NCI-H526 (cell line): Measurements from ENCODE around the gene NEDD9.

ENCODE experiments used
- DNase-seq, 2 experiments: peaks; one replicate each; lab custom pipeline; 2025; lab: John Stamatoyannopoulos, UW

Gene NEDD9

DNA sequence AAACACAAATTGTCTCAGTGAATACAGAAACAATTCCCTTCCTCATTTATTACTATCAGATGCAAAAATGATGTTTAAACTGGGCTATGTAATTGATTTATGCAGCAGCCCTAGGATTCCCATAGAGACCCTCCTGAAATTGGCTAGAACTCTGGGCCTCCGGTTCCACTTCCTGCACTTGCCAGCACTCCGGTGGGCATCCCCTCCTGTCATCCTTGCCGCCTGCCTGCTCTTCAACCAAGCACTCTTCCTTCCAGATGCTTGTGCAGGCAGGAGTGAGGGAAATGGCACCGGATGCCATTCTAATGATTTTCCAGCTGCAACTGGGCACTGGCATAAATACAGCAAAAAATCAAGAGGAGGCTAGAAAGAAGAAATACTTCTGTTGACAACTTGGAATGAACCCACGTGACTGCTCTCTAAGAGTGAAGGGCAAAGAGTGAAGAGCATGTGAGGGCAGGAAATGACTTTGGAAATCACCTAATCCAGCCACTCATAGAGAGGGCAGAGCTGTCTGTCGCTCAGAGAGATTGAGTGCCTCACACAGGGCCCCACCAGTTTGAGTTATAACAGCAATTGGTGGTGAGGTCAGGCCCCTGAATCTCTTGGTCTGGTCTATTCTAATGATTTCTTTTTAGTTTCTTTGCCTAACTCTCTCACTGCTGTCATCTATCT is 3.7 kb upstream of the NEDD9 start:
- no peak for DNase-seq

GRCh38 chr6:11235062-11235461 is 2.6 kb upstream of the NEDD9 start:
- no peak for DNase-seq

GRCh38 chr6:11233673-11234573 is 1.5 kb upstream of the NEDD9 start:
- no peak for DNase-seq

DNA sequence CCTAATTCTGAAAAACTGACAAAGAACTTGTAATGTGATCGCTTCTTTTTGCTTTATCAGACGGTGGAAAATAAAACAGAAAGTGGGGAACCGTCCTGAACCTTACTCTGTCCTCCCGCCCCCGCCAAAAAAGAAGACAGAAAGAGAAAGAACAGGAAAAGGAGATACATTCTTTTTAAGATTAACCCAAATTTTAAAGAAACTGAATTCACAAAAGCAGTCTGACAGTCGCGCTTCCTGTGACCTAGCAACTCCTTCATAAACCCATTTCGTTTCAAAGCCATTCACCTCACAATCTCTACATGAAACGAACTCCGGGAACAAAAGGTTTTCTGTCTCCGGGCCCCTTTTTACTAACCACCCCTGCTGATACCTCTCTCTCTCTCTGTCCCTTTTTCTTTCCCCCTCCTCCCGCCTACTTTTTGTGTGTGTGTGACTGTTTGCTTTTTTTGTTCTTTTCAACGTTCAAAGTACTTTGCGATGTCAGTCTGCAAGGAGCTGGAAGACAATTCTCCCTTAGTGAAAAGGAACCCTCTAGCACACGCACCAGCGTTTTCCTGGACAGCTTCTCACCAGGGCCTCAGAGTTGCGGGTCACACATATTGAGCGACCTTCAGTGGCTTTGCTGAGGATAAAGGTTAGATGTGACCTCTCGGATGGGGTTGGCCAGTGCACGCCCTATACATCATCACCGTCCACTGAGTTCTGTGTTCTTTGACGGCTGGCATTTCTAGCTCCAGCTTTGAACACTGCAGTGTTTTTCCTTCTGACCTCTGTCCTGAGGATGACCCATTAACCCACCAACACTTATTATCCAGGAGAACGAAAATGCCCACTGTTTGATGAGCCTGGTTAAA is 530 bp upstream of the NEDD9 start:
- DNase-seq, result peak; percentile 17 to 41

GRCh38 chr6:11231564-11232192 is 790 bp downstream of the NEDD9 start:
- DNase-seq, result no peak

- DNase-seq, result no peak
Observed at GRCh38 chr6:11231108-11231463, 1.4 kb downstream of the NEDD9 start.

DNA sequence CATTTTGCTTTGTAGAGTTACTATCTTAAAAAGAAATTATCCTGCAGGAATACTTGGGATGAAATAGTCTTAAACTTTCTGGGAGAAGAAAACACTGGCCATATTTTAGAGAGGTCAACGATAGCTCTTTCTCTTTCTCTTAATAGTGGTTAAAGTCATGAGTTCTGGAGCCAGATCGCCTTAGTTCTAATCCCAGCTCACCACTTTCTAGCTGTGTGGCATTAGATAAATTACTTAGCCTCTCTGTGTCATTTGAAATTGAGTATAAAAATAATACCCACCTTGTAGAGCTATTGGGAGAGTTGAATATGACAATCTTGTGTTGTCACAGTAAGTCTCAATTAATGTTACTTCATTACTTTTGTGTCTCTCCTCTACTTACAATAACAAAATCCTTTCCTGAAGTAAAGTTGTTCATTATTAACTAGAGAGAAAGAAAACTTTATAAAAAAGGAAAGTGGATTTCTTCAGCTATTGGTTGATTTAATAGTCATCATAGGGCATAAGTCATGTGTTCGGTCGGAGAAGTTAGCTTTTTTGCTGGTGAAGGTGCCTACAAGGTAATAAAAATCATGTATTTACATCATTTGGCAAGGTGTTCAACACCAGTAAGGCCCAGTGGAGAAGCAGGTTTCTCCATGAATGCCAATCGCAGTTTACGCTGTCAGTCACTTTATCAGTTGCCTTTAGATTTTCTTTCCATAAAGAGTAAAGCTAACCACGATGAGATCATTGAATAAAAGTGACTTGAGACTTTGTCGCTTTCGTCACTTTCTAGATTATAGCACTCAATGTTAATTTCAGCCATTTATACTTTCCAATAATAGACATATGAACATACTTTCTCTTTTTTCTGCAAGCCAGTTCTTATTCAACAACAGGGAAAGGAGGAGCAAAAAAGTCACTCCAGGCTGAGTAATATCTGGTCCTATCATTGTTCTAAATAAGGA is 2.0 kb downstream of the NEDD9 start:
- no peak for DNase-seq

DNA sequence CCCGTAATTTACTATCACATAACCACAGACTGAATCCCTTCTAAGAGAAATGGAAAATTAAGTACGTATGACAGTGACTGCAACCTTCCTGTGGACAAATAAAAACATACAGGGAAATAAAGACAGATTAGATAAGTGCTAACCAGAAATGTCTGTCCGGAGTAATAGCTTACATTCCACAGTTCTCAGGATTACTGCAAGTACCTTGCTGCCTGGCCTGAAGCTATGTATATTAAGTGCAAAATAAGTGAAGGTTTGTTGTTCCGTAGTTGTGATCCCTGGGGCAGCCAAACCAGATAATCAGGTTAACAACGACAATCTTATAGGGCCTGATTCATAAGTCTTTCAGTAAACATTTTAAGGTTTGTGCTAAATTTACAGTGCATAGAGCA is 2.8 kb downstream of the NEDD9 start:
- DNase-seq, result no peak

DNA sequence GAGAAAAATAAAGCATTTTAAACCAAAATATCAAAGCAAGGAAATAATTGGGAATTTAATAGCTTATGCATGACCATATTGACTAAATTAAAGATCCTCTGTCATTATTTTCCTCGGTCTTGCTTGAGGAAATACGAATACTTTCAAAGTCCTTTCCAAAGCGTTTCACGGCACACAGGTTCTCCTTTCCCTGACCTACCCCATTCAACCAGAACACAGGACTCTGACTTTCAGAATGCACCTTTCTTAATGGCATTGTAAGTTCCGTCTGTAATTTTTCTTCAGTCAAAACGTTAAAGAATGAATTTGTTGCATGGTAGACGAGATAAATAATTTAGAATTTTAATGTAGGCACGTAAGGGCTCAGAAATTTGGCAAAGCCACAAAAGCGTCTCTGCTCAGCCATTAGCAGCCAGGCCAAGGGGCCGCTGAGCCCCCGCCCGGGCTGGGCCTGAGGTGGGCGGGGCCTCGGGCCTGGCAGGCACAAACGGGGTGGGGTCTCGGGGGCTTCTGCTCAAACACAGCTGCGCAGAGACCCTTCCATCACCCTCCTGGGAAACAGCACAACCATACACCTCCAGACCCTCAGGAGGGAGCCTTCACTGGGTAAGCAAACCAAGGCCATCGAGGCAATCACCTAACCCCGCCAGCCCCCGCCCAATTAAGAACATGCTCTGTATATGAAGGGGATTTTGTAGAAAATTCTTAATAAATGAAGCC is 3.4 kb downstream of the NEDD9 start:
- DNase-seq, result no peak

DNA sequence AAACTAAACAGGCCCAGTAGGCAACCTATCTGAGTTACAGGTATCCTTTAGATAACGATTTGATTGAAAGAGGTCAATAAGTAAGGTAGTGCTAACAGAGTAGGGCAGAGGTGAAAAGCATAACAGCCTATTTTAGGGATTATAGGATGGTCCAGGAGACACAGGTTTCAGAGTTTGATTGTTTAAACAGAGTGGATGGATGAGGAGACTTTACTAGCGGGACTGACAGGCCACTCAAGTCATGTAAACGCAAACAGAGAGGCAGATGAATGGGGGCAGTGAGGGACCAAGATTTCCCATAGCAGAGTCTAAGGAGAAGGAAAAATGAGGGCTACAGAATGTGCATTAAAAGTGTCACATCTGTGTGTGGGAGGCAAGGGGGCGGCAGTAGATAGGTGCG is 4.8 kb downstream of the NEDD9 start:
- DNase-seq, result no peak

- DNase-seq, result no peak
Observed at GRCh38 chr6:11226005-11226404, 6.5 kb downstream of the NEDD9 start.

DNA sequence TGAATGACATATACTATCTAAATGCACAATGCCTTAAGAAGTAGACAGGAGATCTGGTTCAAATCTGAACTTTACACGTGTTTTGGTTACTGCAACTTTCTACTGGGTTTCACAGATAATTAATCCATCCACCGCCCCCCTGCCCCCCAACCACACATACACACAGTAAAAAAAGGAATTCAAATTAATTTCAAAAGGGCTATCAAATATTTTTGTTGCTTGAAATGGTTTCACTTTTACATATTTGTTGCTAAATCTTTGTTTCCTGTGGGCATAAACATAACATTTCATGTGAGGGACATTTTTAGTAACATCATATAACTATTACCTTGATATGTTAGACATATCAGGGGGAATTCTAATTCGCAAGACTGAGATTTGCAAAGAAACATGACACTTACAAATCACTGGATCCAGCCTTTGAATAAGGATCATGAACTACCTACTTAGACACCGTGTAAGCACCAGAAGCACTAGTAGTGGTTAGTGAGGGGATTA is 7.5 kb downstream of the NEDD9 start:
- no peak for DNase-seq

DNA sequence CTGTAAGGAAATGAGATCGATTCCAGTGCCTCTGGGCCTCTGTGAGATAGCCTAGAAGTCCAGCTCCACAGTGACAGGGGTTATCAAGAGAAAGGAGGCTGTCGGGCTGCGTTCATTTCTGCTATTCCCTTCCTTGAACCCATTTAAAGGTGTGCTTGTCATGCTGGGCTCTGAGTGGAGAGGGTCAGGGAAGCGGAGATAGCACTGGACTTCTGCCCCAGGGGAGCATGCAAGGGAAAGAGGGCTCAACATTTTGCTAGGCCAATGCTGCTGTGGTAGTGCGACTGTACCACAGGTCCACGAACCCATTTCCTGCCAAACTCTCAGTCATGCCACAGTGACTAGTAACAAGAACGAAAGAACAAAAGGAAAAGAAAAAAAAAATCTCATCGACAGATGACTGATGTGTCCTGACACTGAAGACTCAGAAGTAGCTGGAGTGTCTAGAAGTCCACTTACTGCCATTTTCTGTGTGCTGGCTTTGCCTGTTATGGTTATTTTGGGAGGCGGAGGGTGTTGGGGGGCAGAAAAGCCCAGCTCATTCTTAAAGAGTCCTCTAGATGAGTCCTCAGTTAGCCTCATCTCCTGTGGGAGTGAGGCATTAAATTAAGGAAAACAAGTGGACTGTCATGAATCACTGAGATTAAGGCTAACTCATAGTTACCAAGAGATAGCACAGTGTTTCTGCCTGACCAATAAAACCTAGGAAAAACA is 8.1 kb downstream of the NEDD9 start:
- DNase-seq, result no peak

- DNase-seq, result no peak
Observed at GRCh38 chr6:11223286-11223864, 9.1 kb downstream of the NEDD9 start.

DNA sequence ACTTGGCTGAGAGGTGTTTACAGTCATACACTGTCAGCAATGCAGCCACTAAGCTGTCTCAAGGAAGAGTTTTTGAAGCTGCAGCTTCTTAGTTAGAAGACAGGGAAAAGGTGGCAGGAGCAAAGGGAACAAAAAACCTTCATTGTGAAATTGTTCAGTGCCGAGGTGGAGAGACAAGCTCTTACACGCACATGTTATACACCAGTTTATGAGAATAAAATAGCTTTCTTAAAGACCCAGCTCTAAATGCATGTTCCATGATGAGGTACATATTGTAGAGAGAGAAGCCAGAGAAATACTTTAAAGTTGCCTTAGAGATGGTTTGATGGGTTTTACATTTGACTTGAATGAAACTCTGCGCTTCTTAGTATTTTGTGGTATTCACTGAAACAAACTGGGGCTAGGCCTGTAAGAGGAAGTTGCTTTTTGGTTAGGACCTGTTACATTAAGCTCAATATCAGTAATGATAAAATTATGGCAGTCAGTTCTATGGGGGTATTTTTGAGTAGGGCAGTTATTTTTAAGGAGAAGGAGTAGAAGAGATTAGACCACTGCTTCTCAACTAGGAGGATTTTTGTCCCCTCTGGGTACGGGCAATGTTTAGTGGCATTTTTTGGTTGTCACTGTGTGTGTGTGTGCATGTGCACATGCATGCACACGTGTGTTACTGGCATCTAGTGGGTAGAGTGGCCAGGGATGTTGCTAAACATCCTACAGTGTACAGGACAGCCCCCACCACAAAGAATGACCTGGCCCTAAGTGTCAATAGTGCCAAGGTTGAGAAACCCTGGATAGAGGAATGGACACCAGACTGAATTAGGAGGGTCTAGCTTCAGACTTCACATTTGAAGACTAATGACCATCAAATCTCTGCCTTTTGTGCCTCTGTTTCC is 9.8 kb downstream of the NEDD9 start:
- no peak for DNase-seq

- no peak for DNase-seq
Observed at GRCh38 chr6:11221623-11222384, 10.7 kb downstream of the NEDD9 start.

GRCh38 chr6:11219400-11219834 is 13.1 kb downstream of the NEDD9 start:
- no peak for DNase-seq
